Measurements from ENCODE around the gene BCAP29.
"Not testable (repeated sequence)": the region's sequence is repeated elsewhere in the genome, so short reads cannot be mapped to it uniquely, and the experiment has no call there.

Gene BCAP29

GRCh38 chr7:107579885-107580715 is at the start of gene BCAP29:
Gene BCAP29, plus strand, starts transcription at chr7:107580246. Its CDS starts 527 bp downstream, at chr7:107580773.
- peak; percentile 86 for DNase-seq

GRCh38 chr7:107530751-107531150 is 49.3 kb upstream of the BCAP29 start:
- DNase-seq, result peak; percentile 1

GRCh38 chr7:107534139-107534538 is 45.9 kb upstream of the BCAP29 start:
- no peak for DNase-seq

GRCh38 chr7:107537228-107537627 is 42.8 kb upstream of the BCAP29 start:
- not testable (repeated sequence) for DNase-seq

GRCh38 chr7:107538001-107538400 is 42.0 kb upstream of the BCAP29 start:
- no peak for DNase-seq

- no peak for DNase-seq
These were observed 36.6 kb upstream of the BCAP29 start for GRCh38 chr7:107543338-107543993.

- DNase-seq, result no peak
These were observed 35.0 kb upstream of the BCAP29 start for GRCh38 chr7:107544848-107545591.

GRCh38 chr7:107551936-107552335 is 28.1 kb upstream of the BCAP29 start:
- DNase-seq, result no peak

GRCh38 chr7:107555893-107556292 is 24.2 kb upstream of the BCAP29 start:
- no peak for DNase-seq

GRCh38 chr7:107559864-107560263 is 20.2 kb upstream of the BCAP29 start:
- DNase-seq, result peak; percentile 7

- peak; percentile 62 for DNase-seq
These were observed 19.0 kb upstream of the BCAP29 start for GRCh38 chr7:107560898-107561516.

- DNase-seq, result peak; percentile 79
These were observed 16.8 kb upstream of the BCAP29 start for GRCh38 chr7:107563081-107563774.

GRCh38 chr7:107563775-107564552 is 16.1 kb upstream of the BCAP29 start, which contains the start of the genes COG5 and DUS4L:
Gene COG5, minus strand, starts transcription at chr7:107563920. Its CDS starts 24 bp downstream, at chr7:107563896.
Gene DUS4L, plus strand, starts transcription at chr7:107563971. Its CDS starts 3,100 bp downstream, at chr7:107567071.
- peak; percentile 79 for DNase-seq

- no peak for DNase-seq
These were observed 15.3 kb upstream of the BCAP29 start for GRCh38 chr7:107564553-107565298.

GRCh38 chr7:107570298-107570697 is 9.7 kb upstream of the BCAP29 start:
- DNase-seq, result no peak

GRCh38 chr7:107573537-107573936 is 6.5 kb upstream of the BCAP29 start:
- DNase-seq, result no peak

GRCh38 chr7:107579554-107579884 is 527 bp upstream of the BCAP29 start:
- no peak for DNase-seq

- peak; percentile 30 for DNase-seq
These were observed 804 bp downstream of the BCAP29 start for GRCh38 chr7:107580716-107581383.

GRCh38 chr7:107581387-107582013 is 1.5 kb downstream of the BCAP29 start:
- DNase-seq, result peak; percentile 27

GRCh38 chr7:107582875-107583274 is 2.8 kb downstream of the BCAP29 start:
- DNase-seq, result peak; percentile 52

All from OCI-M1 (cell line).